GM10847 (cell line): ENCODE results near the gene IP6K3.

ENCODE experiments used
- POLR2A ChIP-seq: IDR thresholded peaks from 2 replicates; pipeline ENCODE4 v1.6.1; 2011; ENCODE audit not compliant: insufficient read length; ENCODE audit errors: extremely low read depth

The IP6K3 gene

DNA sequence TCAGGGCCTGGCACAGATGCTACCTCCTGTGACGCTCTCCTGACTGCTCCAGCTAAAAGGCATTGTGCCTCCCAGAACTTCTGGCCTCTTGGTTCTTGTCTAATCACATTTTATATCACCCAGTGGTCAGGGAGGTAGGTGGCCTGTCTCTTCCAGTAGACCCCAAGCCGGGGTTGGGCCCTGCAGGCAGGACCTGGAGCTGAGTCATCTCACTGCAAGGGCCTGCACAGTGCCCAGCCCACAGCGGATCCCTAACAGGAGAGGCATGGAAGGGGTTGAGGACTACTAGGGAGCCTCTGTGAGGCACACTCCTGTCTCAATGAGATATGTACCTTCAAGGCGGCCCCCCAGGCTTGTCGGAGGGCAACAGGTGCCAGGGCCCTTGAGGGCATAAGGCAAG is 35.9 kb upstream of the IP6K3 start:
- no peak for TF ChIP-seq POLR2A

DNA sequence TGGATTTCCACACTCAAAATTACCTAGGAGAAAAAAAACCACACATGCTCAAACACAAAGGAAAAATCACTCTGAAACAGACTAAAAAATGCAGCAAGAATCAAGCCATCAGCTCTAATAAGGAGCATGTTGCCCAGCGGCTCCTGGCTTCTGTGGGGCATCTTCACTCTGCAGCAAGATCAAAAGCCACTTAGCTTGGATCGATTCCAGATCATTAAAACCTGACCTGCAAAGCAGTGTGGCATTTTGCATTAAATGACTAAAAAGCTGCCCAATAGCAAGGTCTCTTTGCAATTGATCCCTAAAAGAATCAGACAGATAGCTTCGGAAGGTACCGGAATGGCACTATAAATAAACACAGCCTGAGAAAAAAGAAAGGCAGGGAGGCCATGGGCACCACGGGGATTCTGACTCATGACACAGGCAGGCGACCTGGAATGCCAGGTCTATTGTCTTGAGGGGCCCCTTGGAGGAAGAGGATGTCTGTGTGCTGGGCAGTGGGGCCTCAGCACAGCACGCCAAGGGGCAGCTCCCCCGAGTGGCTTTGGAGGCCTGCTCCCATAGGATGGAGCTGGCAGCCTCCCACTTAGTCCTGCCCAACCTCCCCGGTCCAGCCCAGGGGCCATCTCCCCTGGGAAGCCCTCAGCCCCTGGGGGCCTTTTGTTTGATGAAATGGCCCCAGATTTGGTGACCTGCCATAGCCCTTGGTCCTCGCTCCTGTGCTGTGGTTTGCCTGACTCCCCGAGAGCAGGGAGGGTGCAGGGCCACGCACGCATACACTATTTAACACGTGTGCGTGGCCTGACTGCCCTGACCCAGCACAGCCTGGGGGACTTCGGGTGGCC is 34.6 kb upstream of the IP6K3 start:
- no peak for TF ChIP-seq POLR2A

DNA sequence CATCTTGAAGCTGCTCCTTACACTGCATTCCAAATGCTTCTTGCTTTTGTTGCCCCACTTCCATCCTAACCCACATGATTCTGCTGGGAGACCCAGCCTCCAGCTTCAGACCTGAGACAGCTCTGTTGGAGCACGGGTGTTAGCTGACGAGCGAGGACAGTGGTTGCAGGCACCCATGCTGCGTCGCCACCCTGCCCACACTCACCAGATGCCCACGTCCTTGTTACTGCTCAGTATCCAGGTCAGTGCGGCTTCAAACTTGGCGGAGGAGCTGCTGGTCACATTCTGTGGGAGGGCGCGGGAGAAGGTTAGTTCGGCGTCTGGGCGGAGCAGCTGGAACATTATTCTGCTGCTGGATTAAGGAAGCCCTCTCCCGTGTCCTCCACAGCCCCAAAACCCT is 33.2 kb upstream of the IP6K3 start:
- TF ChIP-seq POLR2A = no peak

GRCh38 chr6:33779290-33779689 is 32.6 kb upstream of the IP6K3 start:
- no peak for TF ChIP-seq POLR2A

GRCh38 chr6:33778444-33779121 is 31.9 kb upstream of the IP6K3 start:
- no peak for TF ChIP-seq POLR2A

- no peak for TF ChIP-seq POLR2A
Observed at GRCh38 chr6:33777398-33778388, 31.0 kb upstream of the IP6K3 start.

DNA sequence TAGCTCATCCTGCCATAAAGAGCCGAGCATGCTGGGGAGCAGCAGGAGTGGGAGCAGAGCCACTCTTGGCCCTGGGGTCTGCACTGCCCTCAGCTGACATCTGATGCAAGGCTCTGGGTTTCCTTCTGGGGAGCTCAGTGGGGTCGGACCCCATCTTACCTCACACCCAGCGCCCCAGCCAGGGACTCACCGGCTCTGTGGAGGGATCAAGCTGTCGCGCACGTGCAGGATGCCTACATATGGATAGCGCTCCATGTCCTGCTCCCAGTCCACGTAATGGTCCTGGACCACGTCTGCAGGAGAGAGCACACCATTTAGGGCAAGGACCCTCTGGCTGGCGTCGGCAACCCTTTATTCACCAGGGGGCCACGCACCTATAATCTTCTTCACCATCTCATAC is 30.1 kb upstream of the IP6K3 start:
- TF ChIP-seq POLR2A = no peak

GRCh38 chr6:33776186-33776585 is 29.5 kb upstream of the IP6K3 start:
- TF ChIP-seq POLR2A = no peak

DNA sequence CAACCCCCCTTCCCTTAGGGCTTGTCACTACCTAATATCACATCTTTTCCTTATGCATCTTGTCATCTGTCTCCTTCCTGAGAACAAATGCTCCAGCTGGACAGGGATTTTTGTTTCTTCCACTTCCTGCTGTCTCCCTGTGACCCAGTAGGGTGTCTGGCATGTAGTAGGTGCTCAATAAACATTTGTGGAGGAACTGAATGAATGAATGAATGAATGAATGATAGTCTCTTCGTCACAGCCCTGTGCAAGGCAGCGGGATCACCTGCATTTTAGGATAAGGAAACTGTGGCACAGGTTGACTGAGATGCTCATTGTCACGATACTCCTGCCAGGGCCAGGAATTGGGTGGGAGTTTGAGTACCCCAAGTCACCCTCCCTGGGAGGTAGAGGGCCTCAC is 28.1 kb upstream of the IP6K3 start:
- no peak for TF ChIP-seq POLR2A

- TF ChIP-seq POLR2A = no peak
Observed at GRCh38 chr6:33772902-33773472, 26.3 kb upstream of the IP6K3 start.

- TF ChIP-seq POLR2A = no peak
Observed at GRCh38 chr6:33772082-33772830, 25.6 kb upstream of the IP6K3 start.

- no peak for TF ChIP-seq POLR2A
Observed at GRCh38 chr6:33771146-33772081, 24.7 kb upstream of the IP6K3 start.

- no peak for TF ChIP-seq POLR2A
Observed at GRCh38 chr6:33770833-33771145, 24.1 kb upstream of the IP6K3 start.
